IMR-90 (cell line): ENCODE results near the gene BTRC.

ENCODE experiments used
- CTCF ChIP-seq: conservative IDR thresholded peaks from 2 replicates; pipeline ENCODE4 v1.5.1; 2012; ENCODE audit warnings: mild to moderate bottlenecking, low read depth, low read length, improper control_type of control experiment
- POLR2A ChIP-seq: IDR thresholded peaks from 2 replicates; pipeline ENCODE4 v1.6.1; 2012; ENCODE audit warnings: mild to moderate bottlenecking, low read depth, low read length
- RFX5 ChIP-seq: IDR thresholded peaks from 2 replicates; pipeline ENCODE4 v1.8.0; 2012; ENCODE audit warnings: low read depth, mild to moderate bottlenecking, low read length, moderate library complexity

GRCh38 chr10:101379663-101380352, 25.8 kb downstream of the BTRC start:
- TF ChIP-seq POLR2A = no peak
- TF ChIP-seq CTCF = no peak
- no peak for TF ChIP-seq RFX5
